Astrocyte (in vitro differentiated cells and primary cell): ENCODE results near the gene RTN4. TPM values are rescaled to one million over a fixed set of nuclear protein-coding genes. Genes with fewer than 3 reads are reported as not detected.
A peak's percentile ranks its signal among the peaks of the same experiment; 100 is the strongest.
"Not testable (repeated sequence)": the region's sequence is repeated elsewhere in the genome, so short reads cannot be mapped to it uniquely, and the experiment has no call there.

Source experiments
- DNase-seq: peaks from one replicate; pipeline ENCODE4 v3.0.0-alpha.2; 2010; ENCODE audit warnings: low read depth
- FAIRE-seq: peaks from 2 replicates; lab custom pipeline; 2011; peaks lifted over from hg19 to GRCh38; lab: Jason Lieb, UNC
- H2AFZ ChIP-seq: 2 replicates; pipeline ENCODE4 v1.6.0; 2012; ENCODE audit warnings: low read depth, low read length, inconsistent platforms
- H3K27ac ChIP-seq: 2 replicates; pipeline ENCODE4 v1.5.1; 2011; ENCODE audit warnings: low read depth, low read length, inconsistent platforms
- H3K27me3 ChIP-seq: 2 replicates; pipeline ENCODE4 v1.6.0; 2011; ENCODE audit warnings: low read length, inconsistent platforms; ENCODE audit not compliant: insufficient read depth
- H3K36me3 ChIP-seq: 2 replicates; pipeline ENCODE4 v1.5.1; 2011; ENCODE audit warnings: low read length, inconsistent platforms; ENCODE audit not compliant: insufficient read depth
- H3K4me1 ChIP-seq: 2 replicates; pipeline ENCODE4 v1.5.1; 2011; ENCODE audit warnings: low read length, inconsistent platforms; ENCODE audit not compliant: insufficient read depth
- H3K4me2 ChIP-seq: 2 replicates; pipeline ENCODE4 v1.6.0; 2012; ENCODE audit warnings: low read length, inconsistent platforms
- H3K4me3 ChIP-seq: 2 replicates; pipeline ENCODE4 v1.5.1; 2011; ENCODE audit warnings: low read depth, mild to moderate bottlenecking, low read length, inconsistent platforms; ENCODE audit not compliant: insufficient read depth
- H3K79me2 ChIP-seq: 2 replicates; pipeline ENCODE4 v1.6.0; 2012; ENCODE audit warnings: mild to moderate bottlenecking, low read length, inconsistent platforms; ENCODE audit not compliant: insufficient read depth
- H3K9ac ChIP-seq: 2 replicates; pipeline ENCODE4 v1.6.0; 2012; ENCODE audit warnings: mild to moderate bottlenecking, low read length, inconsistent platforms
- H3K9me3 ChIP-seq: 2 replicates; pipeline ENCODE4 v1.5.1; 2012; ENCODE audit warnings: low read depth, mild to moderate bottlenecking, low read length, inconsistent platforms; ENCODE audit not compliant: insufficient read depth
- H4K20me1 ChIP-seq: 2 replicates; pipeline ENCODE4 v1.6.0; 2012; ENCODE audit warnings: low read length, inconsistent platforms; ENCODE audit not compliant: insufficient read depth
- H3K27ac Mint-ChIP-seq: one replicate; pipeline ENCODE4 v1.8.0; 2021; ENCODE audit warnings: mild to moderate bottlenecking, mixed read lengths; ENCODE audit not compliant: unreplicated experiment
- H3K27me3 Mint-ChIP-seq: one replicate; pipeline ENCODE4 v1.8.0; 2021; ENCODE audit warnings: low read depth, mixed read lengths; ENCODE audit not compliant: unreplicated experiment
- H3K36me3 Mint-ChIP-seq: one replicate; pipeline ENCODE4 v1.8.0; 2021; ENCODE audit warnings: low read depth, mixed read lengths; ENCODE audit not compliant: unreplicated experiment
- H3K4me1 Mint-ChIP-seq: one replicate; pipeline ENCODE4 v1.8.0; 2021; ENCODE audit warnings: low read depth, mixed read lengths; ENCODE audit not compliant: unreplicated experiment
- H3K4me3 Mint-ChIP-seq: one replicate; pipeline ENCODE4 v1.8.0; 2021; ENCODE audit warnings: mild to moderate bottlenecking, moderate library complexity, mixed read lengths; ENCODE audit not compliant: unreplicated experiment
- H3K9me3 Mint-ChIP-seq: one replicate; pipeline ENCODE4 v1.8.0; 2021; ENCODE audit warnings: mild to moderate bottlenecking, mixed read lengths; ENCODE audit not compliant: unreplicated experiment
- CTCF ChIP-seq: IDR thresholded peaks from 2 replicates; pipeline ENCODE4 v1.5.1; 2011; ENCODE audit warnings: low read depth, mild to moderate bottlenecking, inconsistent platforms, low read length, moderate library complexity; ENCODE audit not compliant: insufficient read depth
- EZH2 ChIP-seq: IDR thresholded peaks from 2 replicates; pipeline ENCODE4 v1.6.1; 2012; ENCODE audit warnings: mild to moderate bottlenecking, low read length, inconsistent platforms; ENCODE audit not compliant: insufficient read depth
- total RNA-seq: library from RNA; stranded (reverse); gene quantifications from 2 replicates; pipeline ENCODE4 v1.2.1, GENCODE V29; 2021

RTN4 gene
- total RNA-seq, 1 donor from 2014 or later: 541 TPM

- Mint-ChIP-seq H3K4me1 (peaks cover 18% of the 10 kb centered on the region), H3K4me3 (no peak overlapping the region), H3K27me3 (no peaks in the 10 kb centered on the region), H3K9me3 (no peaks in the 10 kb centered on the region), H3K27ac (no peak overlapping the region), H3K36me3 (no peaks in the 10 kb centered on the region)
- Histone ChIP-seq H3K4me1 (peaks cover 48% of the 10 kb centered on the region), H4K20me1 (no peaks in the 10 kb centered on the region), H3K4me2 (no peak overlapping the region), H3K9ac (no peak overlapping the region), H3K4me3 (no peak overlapping the region), H3K9me3 (no peaks in the 10 kb centered on the region), H3K36me3 (no peaks in the 10 kb centered on the region), H3K79me2 (no peaks in the 10 kb centered on the region), H2AFZ (no peak overlapping the region), H3K27ac (no peak overlapping the region), H3K27me3 (no peaks in the 10 kb centered on the region)
- FAIRE-seq: no peak
- no peak for DNase-seq
- TF ChIP-seq EZH2 (no peak), CTCF (no peak)
Observed at GRCh38 chr2:55096586-55096985, 46.3 kb upstream of the RTN4 start.

- Histone ChIP-seq H4K20me1 (no peaks in the 10 kb centered on the region), H3K9ac (no peak overlapping the region), H3K4me2 (peak overlapping the region; percentile 59), H2AFZ (no peak overlapping the region), H3K27ac (peak overlapping the region; percentile 6), H3K27me3 (no peaks in the 10 kb centered on the region), H3K79me2 (no peaks in the 10 kb centered on the region), H3K4me1 (peaks cover 29% of the 10 kb centered on the region), H3K4me3 (no peak overlapping the region), H3K9me3 (no peaks in the 10 kb centered on the region), H3K36me3 (no peaks in the 10 kb centered on the region)
- Mint-ChIP-seq H3K4me3 (no peak overlapping the region), H3K27me3 (no peaks in the 10 kb centered on the region), H3K4me1 (peaks cover 15% of the 10 kb centered on the region), H3K9me3 (peaks cover 3% of the 10 kb centered on the region), H3K27ac (peak overlapping the region; percentile 54), H3K36me3 (peaks cover 1% of the 10 kb centered on the region)
- TF ChIP-seq EZH2 (no peak), CTCF (no peak)
- DNase-seq (peak; percentile 87), FAIRE-seq (no peak)
Observed at GRCh38 chr2:55093381-55093780, 43.1 kb upstream of the RTN4 start.

GRCh38 chr2:55092439-55092838, 42.2 kb upstream of the RTN4 start:
- H3K9me3 Mint-ChIP-seq: peaks cover 3% of the 10 kb centered on the region
- no peaks in the 10 kb centered on the region for H3K36me3 ChIP-seq
- H3K27ac Mint-ChIP-seq: no peak overlapping the region
- H3K4me2 ChIP-seq: no peak overlapping the region
- no peak overlapping the region for H3K27ac ChIP-seq
- no peak for TF ChIP-seq CTCF
- TF ChIP-seq EZH2: no peak
- H3K4me3 Mint-ChIP-seq: no peak overlapping the region
- DNase-seq: no peak
- FAIRE-seq: no peak
- H4K20me1 ChIP-seq: no peaks in the 10 kb centered on the region
- H3K4me1 Mint-ChIP-seq: peaks cover 20% of the 10 kb centered on the region
- H3K27me3 Mint-ChIP-seq: no peaks in the 10 kb centered on the region
- no peaks in the 10 kb centered on the region for H3K79me2 ChIP-seq
- H3K4me3 ChIP-seq: no peak overlapping the region
- peaks cover 1% of the 10 kb centered on the region for H3K36me3 Mint-ChIP-seq
- no peak overlapping the region for H3K9ac ChIP-seq
- H3K27me3 ChIP-seq: no peaks in the 10 kb centered on the region
- no peaks in the 10 kb centered on the region for H3K9me3 ChIP-seq
- peaks cover 23% of the 10 kb centered on the region for H3K4me1 ChIP-seq
- H2AFZ ChIP-seq: no peak overlapping the region

- H3K79me2 ChIP-seq, H3K27ac ChIP-seq, H3K9me3 ChIP-seq, FAIRE-seq, H3K4me3 Mint-ChIP-seq, H3K9ac ChIP-seq, H2AFZ ChIP-seq, H3K4me2 ChIP-seq, H3K27me3 Mint-ChIP-seq, H3K4me3 ChIP-seq, H3K27me3 ChIP-seq, H3K36me3 Mint-ChIP-seq, H4K20me1 ChIP-seq, H3K36me3 ChIP-seq, H3K9me3 Mint-ChIP-seq, DNase-seq: not testable (repeated sequence)
- peaks cover 15% of the 10 kb centered on the region for H3K4me1 ChIP-seq
- peaks cover 21% of the 10 kb centered on the region for H3K4me1 Mint-ChIP-seq
- peak overlapping the region; percentile 34 for H3K27ac Mint-ChIP-seq
Observed at GRCh38 chr2:55091681-55092080, 41.4 kb upstream of the RTN4 start.
